ENCODE data around the gene MRPS2.

MRPS2 gene

DNA sequence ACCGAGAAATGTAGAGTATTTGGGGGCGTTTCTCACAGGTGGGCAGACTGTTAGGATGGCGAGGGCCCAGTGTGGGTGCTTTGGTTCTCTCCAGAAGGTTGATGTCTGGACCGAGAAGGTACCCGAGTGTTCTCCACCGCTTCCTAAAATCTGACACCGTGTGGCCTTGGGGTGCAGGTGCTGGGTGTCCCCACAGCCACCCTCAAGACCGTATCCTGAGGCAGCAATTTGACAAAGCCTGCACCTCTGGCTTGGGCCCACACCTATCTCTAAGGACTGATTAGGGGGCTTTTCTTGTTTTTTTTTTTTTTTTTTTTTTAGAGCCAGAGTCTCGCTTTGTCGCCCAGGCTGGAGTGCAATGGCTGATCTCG is 19.6 kb upstream of the MRPS2 start:
- DNase-seq, result no peak

DNA sequence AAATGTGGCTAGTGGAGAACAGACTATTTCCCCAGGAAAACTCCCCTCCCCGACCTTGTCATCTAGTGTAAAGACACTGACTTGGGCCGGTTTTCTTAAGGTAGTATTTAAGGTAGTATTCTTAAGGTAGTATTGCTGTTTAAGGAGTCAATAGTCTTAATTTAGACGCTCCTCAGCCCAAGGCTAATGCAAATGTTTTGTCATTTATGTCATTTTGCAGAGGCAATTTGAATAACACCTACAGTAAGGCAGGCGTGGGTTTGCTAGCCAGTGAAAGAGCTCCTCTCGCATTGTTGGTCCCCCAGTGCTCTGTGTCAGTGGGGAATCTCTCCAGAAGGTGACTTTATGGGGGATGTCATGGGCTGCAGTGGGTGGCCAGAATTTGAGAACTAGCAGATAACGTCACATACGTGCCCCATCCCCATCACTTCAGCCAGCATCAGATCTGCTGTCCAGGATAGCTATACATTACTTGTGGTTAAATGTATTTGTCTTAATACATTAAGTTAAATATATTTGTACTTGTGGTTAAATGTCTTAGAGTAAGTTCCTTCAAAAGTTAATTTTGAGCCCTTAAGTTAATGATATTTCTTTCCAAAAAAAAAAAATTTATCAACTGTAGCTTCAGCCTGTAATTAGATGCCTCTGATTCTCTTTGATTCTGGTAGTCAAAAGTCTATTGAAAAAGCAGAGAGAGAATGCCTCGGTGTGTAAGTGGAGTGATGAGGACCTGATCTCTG is 18.3 kb upstream of the MRPS2 start:
- no peak for DNase-seq

DNA sequence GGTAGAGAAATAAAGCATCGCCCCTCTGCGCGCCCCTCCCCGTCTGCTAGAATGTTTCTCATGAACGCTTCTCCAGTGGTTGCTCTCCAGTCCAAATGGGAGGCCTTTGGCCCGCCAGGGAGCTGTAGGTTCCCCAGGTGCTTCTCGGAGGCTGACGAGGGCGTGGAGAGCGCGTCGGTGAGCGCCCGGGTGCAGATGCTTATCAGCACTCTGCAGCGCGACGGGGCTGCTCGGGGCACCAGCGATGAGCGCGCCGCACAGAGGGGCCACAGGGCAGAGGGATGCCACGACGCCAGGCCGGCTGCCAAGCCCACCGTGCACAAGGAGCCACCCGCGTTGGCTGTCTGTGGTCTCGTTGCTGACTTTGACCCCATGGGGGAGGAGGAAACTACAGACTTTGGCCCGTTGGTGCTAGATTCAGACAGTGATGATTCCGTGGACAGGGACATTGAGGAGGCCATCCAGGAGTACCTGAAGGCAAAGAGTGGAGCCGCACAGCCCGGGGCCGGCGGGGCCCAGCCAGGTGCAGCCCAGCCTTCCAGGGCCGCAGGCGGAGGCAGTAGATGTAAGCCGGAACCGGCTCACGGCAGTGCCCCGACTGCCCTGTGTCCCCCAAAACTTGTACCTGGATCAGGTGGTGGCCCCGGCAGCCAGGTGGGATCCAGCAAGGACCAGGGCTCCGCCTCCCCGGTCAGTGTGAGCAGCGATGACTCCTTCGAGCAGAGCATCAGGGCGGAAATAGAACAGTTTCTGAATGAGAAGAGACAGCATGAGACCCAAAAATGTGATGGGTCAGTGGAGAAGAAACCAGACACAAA is 15.8 kb upstream of the MRPS2 start:
- no peak for DNase-seq

DNA sequence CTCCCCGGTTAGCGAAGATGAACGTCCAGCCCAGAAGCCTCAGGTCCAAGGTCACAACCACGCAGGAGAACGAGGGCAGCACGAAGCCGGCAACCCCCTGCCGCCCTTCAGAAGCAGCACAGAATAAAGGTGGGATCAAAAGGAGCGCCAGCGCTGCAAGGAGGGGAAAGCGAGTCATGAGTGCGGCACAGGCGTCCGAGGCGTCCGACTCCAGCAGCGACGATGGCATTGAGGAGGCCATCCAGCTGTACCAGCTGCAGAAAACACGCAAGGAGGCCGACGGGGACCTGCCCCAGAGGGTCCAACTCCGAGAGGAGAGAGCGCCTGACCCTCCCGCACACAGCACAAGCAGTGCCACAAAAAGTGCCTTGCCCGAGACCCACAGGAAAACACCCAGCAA is 15.1 kb upstream of the MRPS2 start:
- DNase-seq, result no peak

DNA sequence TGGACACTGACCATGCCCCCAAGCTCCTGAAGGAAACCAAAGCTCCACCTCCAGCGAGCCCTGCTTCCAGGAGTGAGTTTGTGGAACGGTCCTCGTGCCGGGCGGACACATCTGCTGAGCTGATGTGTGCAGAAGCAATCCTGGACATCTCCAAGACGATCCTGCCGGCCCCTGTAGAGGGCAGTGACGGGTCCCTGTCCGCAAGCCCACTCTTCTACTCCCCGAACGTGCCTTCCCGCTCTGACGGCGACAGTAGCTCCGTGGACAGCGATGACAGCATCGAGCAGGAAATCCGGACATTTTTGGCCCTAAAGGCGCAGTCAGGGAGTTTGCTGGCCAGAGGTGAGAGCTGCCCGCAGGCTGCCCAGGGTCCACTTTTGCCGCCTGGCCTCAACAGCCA is 14.7 kb upstream of the MRPS2 start:
- no peak for DNase-seq

DNA sequence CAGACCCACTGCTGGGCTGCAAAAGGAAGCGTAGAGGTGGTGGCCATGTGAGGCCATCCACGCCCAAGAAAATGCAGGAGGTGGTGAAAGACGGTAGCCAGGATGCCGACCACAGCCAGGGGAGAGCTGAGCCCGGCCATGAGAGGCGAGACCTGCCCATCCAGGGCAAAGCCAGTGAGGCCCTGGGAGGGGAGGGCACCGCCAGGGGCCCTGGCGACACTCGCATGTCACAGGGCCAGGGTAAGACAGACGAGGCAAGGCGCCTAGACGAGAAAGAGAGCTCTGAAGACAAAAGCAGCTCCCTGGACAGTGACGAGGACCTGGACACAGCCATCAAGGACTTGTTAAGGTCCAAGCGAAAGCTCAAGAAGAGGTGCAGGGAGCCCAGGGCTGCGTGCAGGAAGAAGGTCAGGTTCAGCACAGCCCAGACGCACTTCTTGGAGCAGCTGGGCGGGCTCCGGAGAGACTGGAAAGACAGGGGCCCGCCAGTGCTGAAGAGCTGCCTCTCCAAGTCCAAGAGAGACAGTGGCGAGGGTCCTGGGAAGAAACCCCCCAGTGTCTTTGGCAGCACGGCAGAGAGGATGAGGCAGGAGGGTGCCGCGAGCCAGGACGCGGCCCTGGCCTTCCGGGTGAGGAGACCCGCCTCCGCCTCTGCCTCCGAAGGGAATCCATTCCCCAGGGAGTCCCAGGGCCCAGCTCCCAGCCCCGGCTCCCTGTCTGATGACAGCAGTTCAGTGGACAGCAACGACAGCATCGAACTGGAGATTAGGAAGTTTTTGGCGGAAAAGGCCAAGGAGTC is 14.0 kb upstream of the MRPS2 start:
- DNase-seq, result no peak

DNA sequence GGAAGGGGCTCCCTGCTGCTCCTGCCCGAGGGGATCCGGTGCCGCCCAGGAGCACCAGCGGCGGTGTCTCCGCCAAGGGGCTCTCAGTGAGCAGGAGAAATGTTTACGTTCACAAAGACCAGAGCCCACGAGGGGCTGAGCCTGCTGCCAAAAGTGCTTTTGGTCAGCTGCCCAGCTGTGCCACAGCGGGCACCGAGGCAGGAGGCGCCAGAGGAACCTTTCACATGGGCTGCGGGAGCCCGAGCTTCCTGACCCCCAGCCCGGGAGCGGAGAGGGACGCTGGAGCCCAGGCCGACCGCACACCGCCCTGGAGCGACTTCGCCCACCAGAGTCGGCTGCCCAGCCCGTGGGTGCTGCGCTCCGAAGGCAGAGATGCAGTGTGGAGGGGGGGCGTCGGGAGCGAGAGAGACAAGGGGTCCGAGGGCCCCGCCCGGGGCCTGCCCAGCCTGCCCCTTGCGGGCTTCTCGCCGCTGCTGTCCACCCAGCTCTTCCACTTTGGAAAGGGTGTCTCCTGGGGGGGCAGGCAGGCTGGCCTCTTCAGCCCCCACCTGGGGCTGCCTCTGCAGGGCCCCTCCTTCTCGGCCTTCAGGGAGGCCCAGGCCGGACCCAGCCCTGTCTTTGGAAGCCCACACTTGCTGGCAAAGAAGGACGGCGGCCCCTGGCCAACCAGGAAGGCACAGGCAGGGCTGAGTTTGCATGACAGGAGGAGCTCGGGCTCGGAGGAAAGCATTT is 13.0 kb upstream of the MRPS2 start:
- DNase-seq, result no peak

DNA sequence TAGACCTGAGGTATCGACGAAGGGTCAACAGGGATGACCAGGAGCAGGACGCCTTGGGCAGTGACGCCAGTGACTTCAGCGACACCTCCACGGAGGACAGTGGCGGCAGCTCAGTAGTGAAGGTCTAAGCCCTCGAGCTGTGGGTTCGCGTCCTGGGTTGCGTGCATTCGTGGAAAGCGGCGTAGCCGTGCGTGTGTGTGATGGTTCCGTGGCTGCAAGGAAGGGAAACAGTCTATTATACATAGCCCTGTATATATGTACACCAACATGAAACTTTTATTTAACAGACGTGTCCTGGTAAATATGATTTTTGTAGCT is 12.5 kb upstream of the MRPS2 start:
- no peak for DNase-seq

DNA sequence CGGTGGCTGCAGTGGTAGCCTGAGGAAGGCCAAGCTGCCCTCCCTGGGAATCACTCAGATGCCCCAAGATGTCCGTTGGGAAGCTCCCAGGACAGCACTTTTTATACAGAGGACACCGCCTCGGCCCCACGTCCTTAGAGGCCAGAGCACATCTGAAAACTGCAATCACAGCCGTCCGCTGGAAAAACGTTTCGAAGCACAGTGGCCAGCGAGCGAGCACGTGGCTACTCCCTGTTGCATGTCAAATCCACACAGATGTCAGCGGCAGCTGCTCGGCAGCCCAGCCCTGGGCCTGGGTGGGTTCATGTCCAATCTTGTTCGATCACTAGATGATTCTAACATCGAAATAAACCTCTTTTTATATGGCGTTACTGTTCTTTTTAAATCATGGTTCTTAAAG is 12.0 kb upstream of the MRPS2 start:
- no peak for DNase-seq

DNA sequence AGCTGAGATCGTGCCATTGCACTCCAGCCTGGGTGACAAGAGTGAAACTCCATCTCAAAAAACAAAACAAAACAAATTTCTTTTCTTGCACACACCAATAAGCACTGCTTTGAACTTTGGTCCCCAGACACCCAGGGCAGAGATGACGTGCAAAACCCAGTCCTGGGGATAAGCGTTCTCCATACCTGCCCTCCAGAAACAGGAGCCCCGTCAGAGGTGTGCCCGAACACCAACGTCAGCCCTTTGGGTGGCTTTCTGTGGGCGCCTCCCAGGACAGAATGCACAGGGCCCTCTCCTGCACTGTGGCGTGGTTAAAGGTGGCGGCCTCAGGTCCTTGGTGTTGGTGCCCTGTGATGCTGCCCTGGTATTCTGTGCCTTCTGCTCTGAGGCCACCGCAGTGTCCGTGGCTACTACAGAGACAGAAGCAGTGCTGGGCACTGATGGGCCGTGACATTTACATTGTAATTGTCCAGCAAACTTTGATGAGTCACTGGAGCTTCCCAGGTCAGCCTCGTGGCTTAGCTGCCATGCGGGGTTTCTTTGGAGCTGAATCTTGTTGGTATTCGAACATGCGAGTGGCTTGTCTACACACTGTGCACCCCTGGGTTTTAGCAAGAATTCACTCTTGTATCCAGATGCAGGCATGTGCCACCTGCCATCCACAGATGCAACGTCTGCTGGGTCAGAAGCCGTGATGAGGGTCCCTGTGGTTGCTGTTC is 11.1 kb upstream of the MRPS2 start:
- no peak for DNase-seq

DNA sequence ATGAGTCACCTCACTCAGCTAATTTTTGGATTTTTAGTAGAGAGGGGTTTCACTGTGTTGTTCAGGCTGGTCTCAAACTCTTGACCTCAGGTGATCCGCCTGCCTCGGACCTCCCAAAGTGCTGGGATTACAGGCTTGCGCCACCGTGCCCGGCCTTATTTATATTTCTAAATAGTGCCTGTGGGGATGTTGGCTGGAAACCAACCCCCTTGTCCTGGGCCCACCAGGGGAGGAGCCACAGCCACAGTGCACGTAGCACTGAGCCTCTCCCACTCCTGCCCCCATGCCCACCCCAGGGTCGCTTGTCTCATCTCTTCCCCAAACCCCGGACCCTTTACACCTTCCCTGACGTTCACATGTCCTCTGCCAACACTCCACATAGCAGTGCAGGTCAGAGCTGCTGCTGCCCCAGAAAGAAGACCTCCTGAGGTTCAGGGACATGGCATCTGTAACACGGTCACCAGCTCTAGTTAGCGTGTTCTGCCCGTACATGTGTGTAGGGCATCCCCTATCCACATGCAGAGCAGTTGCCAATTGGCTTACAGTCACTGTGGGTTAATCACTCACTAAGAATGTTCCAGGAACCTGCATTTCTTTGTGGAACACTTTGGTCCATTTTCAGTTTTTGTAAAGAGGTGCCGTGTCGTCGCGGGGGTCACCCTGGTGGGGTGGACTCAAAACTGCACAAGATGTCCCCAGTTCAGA is 10.2 kb upstream of the MRPS2 start:
- no peak for DNase-seq

DNA sequence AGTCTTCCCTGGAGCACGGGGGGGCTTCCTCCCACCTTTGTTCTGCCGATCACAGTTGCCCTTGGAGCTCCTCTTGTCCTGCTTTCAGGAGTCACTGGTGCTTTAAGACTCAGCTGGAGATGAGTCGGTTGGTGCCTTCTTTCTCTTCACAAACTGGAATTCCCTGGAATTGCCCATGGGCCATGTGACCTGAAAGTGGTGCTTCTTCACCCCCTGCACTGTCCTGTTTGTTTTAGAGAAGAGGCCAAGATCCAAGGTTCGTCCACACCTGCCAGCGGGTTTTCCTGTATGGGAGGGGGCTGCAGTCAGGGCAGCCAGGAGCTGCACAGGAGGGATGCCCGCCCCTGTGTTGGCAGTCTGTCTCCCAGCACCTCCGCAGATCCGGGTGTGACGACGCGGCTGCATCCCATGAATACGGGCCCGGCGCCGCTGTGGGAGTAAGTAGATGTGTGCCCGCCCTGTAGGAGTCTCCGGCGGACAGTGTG is 9.5 kb upstream of the MRPS2 start:
- DNase-seq, result no peak

DNA sequence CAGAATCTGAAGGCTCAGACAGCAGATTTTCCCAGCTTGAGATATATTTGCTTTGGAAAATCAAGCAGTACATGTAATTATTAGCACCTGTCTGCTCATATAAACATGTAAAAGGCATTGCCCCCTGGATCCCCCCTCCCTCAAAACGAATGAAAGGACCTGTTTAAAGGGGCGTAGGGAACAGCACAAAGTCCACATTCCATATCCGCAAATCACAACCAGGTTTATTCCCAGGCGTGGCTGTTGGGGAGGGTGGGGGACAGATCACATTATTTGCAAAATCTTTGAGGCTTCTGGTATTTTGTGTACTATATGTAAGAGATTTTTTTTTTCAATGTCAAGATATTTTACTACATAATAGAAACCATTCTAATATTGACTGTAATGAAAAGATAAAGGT is 8.7 kb upstream of the MRPS2 start:
- no peak for DNase-seq

DNA sequence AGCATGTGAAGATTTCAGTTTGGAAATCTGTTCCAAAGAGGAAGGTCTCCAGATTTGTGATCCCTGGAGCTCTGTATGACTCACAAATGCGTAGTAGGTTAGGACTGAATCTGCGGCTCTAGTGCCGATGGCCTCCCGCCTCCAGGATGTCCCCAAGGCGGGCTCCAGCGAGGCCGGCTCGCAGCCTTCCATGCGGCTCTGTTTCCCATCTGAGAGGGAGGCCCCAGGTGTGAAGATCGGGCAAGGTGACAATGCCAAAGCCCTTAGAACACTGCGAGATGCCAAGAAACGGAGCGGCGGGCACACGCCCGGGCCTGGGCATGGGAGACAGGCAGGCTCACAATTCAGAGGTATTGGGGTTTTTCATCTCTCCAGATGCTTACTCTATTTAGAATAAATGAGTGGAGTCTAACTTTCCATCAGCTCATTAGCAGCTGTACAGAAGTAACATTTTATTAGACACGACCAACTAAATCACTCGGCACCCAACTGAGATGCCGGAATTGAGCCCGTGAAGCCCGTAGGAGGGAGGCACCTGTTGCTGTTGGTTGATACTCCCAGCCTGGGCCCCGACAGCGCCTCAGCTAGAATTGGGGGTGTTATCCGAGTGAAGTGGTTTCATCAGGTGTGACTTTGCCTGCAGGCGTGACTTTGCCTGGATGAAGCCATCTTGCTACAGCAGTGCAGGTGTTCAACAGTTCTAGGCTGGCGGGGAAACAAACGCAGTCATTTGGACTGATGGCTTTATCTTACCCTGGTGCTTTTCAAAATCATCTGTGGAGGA is 7.4 kb upstream of the MRPS2 start:
- DNase-seq, result no peak

DNA sequence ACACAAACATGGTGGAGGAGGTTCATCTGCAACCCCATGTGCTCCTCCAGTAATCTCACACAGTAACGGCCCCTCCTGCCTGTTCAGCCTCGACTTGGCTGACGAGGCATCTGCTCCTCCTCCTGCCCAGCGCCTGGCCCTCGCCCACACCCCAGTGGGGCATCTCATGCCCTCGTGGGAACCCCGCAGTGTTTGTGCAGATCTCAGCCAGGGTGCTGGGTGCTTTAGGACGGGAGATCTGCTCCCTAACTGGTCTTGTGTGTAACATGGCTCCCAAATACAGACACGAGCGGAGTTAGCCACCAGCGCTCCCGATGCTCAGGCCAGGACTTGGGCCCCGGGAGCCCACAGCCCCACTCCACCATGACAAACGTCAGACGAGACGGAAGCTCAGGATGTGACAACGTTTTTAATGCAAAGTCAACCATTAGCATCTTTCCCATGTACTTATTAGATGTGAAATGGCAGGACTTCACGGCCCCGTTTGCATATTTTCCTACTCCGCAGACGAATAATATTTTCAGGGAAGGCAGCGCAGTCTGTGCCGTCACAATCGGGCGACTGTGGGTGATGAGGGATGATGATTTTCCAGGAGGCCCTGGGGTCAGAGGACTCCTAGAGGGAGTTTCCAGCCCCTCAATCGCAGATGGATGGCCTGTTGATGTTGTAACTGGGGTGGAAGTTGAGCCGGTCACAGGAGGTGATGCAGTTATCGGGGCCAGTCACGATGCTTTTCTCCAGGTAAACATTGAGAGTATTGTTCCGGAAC is 5.5 kb upstream of the MRPS2 start:
- no peak for DNase-seq

DNA sequence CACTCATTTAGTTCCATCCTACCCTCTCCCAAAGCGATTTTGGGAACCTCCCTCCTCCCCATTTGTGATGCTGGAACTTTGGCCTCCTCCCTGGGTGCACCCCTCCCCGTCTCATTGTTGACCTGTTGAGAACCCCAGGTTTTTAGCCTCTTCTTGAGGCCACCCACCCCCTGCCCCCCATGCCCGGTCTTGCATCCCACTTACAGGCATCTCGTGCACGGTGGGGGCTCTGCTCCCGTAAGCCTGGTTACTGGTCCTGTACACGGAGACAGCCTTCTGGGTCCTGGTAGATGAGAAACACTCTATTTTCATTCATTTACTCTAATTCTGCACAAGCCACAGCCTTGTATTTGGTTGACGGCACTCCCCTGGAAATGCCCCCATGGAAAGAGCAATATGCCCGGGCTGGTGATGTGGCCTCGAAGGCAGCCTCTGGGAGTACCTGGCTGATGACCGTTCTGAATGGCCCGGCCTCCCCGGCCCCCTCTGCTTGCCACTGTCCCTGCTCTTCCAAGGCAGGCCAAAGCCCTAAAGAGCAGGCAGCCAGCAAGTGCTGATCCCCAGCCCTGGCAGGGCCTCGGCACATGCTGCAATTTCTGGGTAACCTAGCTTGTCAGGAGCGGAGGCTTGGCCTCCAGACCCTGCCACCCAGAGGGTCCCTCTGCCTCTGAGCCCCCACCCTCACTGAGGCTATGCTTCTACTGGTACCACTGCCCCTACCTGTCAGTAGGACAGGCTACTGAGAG is 1.9 kb upstream of the MRPS2 start:
- DNase-seq, result no peak

DNA sequence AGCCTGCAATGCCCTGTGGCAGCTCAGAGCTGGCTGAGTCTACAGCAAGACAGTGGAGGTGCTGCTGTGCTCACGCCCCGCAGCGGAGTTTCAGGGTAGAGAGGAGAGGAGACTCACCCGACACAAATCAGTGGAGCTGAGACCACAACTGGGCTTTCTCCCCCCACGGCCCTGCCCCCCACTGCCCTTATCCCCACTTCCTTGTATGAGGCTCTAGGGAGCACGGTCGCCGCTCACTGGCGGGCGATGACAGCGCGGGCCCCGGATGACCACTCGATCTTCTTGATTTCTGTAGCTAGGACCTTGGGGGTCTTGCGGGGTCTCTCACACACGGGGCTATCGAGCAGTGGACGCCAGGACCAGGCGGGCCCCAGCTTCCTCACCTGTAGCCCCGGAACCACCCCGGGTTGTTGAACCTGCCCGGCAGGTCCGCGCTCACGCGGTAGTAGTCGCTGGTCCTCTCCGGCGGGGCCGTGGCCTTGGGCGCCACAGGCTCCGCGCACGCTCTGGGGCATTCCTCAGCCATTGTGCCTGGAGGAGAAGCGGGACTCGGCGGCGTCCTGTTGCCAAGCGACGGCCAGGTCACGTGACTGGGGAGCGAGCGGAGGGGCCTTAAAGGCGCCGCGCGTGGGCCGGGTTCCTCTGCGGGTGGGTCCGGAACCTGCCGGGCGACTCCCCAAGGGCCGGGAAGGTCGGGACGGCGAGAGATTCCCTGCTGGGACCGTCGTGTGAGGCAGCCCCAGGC is 984 bp upstream of the MRPS2 start:
- DNase-seq, result peak; percentile 75 to 93

DNA sequence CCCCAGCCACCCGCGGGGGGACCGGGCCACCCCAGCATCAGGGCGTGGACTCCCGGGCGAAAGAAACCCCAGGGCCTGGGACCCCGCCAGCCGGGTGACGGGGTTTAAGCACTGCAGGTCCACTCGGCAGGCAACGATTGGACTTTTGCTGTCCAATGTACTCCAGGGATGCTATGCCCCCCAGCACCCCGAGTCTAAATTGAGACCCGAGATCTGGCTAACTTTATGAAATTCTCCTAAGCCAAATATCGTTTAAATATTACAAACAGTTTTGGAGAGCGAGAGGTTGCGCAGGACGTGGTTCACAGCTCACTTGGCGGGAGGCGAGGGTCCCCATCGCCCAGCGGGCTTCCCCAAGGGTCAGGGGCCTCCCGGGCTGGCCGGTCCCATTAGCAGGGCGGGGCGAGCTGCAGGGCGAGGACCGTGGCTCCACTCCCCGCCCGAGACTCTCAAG is 384 bp upstream of the MRPS2 start:
- peak in 1 of 2 donors; percentile 11 for DNase-seq

Data from inflammatory macrophage treated with lipopolysaccharide for 1 hour (primary cell).